Stimulated activated CD8-positive, alpha-beta memory T cell treated with anti-CD3 and anti-CD28 coated beads, Interleukin-7, amount 100 ng/mL, for 48 hours (primary cell): ENCODE measurements around the gene SGSM2.

Experiments
- DNase-seq, 2 donors: peaks; one replicate each; pipeline ENCODE4 v3.0.0-alpha.2; 2020; ENCODE audit warnings: low read depth in 1 of 2; ENCODE audit errors: extremely low read depth in 1 of 2

Gene SGSM2

GRCh38 chr17:2415081-2415480 lies 77.8 kb downstream of the SGSM2 start:
- no peak for DNase-seq

GRCh38 chr17:2416010-2416734 lies 78.9 kb downstream of the SGSM2 start:
- DNase-seq: peak; percentile 56 to 60

DNA sequence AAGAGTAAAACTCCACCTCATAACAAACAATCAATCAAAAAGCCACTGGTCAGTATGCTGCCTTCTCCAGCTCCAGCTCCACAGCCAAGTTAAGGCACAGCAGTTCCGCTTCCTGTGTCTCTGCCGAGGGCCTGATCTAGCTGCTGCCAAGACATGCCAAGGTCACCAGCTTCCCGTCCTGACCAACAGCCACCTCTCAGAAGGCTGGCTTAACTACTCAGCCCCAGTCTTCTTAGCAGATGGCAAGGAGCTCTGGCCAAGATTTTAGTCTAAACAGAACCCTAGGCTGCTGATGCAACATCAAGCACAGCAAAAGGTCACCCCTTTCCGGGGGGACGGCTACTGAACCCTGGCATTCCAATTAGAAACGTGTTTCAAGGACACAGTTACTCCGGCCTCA lies 81.3 kb downstream of the SGSM2 start:
- DNase-seq: no peak

GRCh38 chr17:2419486-2419885 lies 82.2 kb downstream of the SGSM2 start:
- no peak for DNase-seq

GRCh38 chr17:2420176-2420575 lies 82.9 kb downstream of the SGSM2 start:
- no peak for DNase-seq

- DNase-seq: no peak
Observed at GRCh38 chr17:2421315-2422147, 84.2 kb downstream of the SGSM2 start.

- no peak for DNase-seq
Observed at GRCh38 chr17:2423271-2423670, 86.0 kb downstream of the SGSM2 start.

DNA sequence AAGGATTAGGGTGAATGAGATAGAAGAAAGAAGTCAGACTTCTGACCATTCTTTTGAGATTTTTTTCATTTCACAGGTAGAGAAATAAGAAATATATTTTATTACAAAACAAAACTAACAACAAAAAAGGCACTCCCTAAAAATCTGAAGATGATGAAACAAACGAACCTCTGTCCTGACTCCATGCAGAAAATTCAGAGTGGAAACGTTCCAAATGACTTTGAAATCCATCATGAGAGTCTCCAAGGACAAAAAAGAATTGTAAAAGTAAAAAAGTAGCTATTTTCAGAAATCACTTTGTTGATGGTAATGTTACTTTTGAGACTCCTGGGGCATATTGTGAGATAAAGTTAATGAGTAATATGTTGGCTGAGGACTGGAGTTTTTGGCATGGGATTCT lies 89.9 kb downstream of the SGSM2 start:
- DNase-seq: no peak

GRCh38 chr17:2427910-2428309 lies 90.6 kb downstream of the SGSM2 start:
- DNase-seq: no peak
